Smooth muscle cell of the brain vasculature (primary cell): ENCODE data around the gene CDHR2.
A peak's percentile ranks its signal among the peaks of the same experiment; 100 is the strongest.

Experiments used
- DNase-seq: peaks from one replicate; pipeline ENCODE4 v3.0.0-alpha.2; 2012; ENCODE audit warnings: low read depth, low spot score

Gene CDHR2

GRCh38 chr5:176548967-176549444 lies at the start of gene CDHR2:
TSS of gene CDHR2 (plus strand) at chr5:176549342. CDS start at chr5:176565353, 16,011 bp downstream.
- DNase-seq, result no peak

- no peak for DNase-seq
Measured at GRCh38 chr5:176500511-176500910, 48.6 kb upstream of the CDHR2 start.

- peak; percentile 13 for DNase-seq
Measured at GRCh38 chr5:176501333-176501732, 47.8 kb upstream of the CDHR2 start.

GRCh38 chr5:176503496-176503895 lies 45.6 kb upstream of the CDHR2 start:
- no peak for DNase-seq

- no peak for DNase-seq
Measured at GRCh38 chr5:176507911-176508310, 41.2 kb upstream of the CDHR2 start.

GRCh38 chr5:176508603-176509002 lies 40.5 kb upstream of the CDHR2 start:
- DNase-seq, result no peak

GRCh38 chr5:176513788-176514187 lies 35.4 kb upstream of the CDHR2 start:
- DNase-seq, result no peak

- DNase-seq, result no peak
Measured at GRCh38 chr5:176514244-176514950, 34.7 kb upstream of the CDHR2 start.

GRCh38 chr5:176515396-176515795 lies 33.7 kb upstream of the CDHR2 start:
- no peak for DNase-seq

GRCh38 chr5:176517053-176517661 lies 32.0 kb upstream of the CDHR2 start:
- DNase-seq, result no peak

- no peak for DNase-seq
Measured at GRCh38 chr5:176519810-176520720, 29.1 kb upstream of the CDHR2 start.

GRCh38 chr5:176521286-176521685 lies 27.9 kb upstream of the CDHR2 start:
- DNase-seq, result no peak

- no peak for DNase-seq
Measured at GRCh38 chr5:176521699-176522263, 27.4 kb upstream of the CDHR2 start.

GRCh38 chr5:176524138-176524537 lies 25.0 kb upstream of the CDHR2 start:
- no peak for DNase-seq

- DNase-seq, result no peak
Measured at GRCh38 chr5:176524987-176525386, 24.2 kb upstream of the CDHR2 start.

- no peak for DNase-seq
Measured at GRCh38 chr5:176525677-176526076, 23.5 kb upstream of the CDHR2 start.

- no peak for DNase-seq
Measured at GRCh38 chr5:176526462-176526861, 22.7 kb upstream of the CDHR2 start.

GRCh38 chr5:176527246-176528222 lies 21.6 kb upstream of the CDHR2 start:
- DNase-seq, result no peak

GRCh38 chr5:176528301-176528700 lies 20.8 kb upstream of the CDHR2 start:
- no peak for DNase-seq

- no peak for DNase-seq
Measured at GRCh38 chr5:176528761-176529115, 20.4 kb upstream of the CDHR2 start.
